Esophagus squamous epithelium (tissue), 5 donors: ENCODE measurements around the gene EEPD1. TPM values are rescaled to one million over a fixed set of nuclear protein-coding genes. Genes with fewer than 3 reads are reported as not detected.

Experiments used
- DNase-seq: peaks from one replicate; lab custom pipeline; 2025; lab: John Stamatoyannopoulos, UW
- H3K27ac ChIP-seq, 4 donors: fragments of 200-600 bp; sonication (generic); one replicate each; pipeline ENCODE4 v1.5.1; 2016 to 2019; ENCODE audit warnings: mild to moderate bottlenecking in 1 of 4
- H3K27me3 ChIP-seq, 4 donors: fragments of 200-600 bp; sonication (generic); 1 replicate in 3 of 4; 2 replicates in 1 of 4; pipeline versions ENCODE4 v1.5.1 to v1.6.0; 2017 to 2021; ENCODE audit warnings: antibody characterized with exemption in 1 of 4
- H3K36me3 ChIP-seq, 3 donors: fragments of 200-600 bp; sonication (generic); one replicate each; pipeline ENCODE4 v1.5.1; 2016 to 2019
- H3K4me1 ChIP-seq, 3 donors: fragments of 200-600 bp; sonication (generic); one replicate each; pipeline ENCODE4 v1.5.1; 2017 to 2019
- H3K4me3 ChIP-seq, 4 donors: fragments of 200-600 bp; sonication (generic); 1 replicate in 3 of 4; 2 replicates in 1 of 4; pipeline ENCODE4 v1.5.1; 2016 to 2019; ENCODE audit warnings: mild to moderate bottlenecking in 2 of 4, moderate library complexity in 1 of 4
- H3K9me3 ChIP-seq, 3 donors: fragments of 200-600 bp; sonication (generic); one replicate each; pipeline ENCODE4 v1.5.1; 2016 to 2019
- CTCF ChIP-seq, 6 experiments: fragments of 450-650 bp in 4 of 6; fragments of 200-600 bp in 2 of 6; sonication (generic) in 2 of 6; IDR thresholded peaks; one replicate each; pipeline ENCODE4 v1.5.1; 2016 to 2019; ENCODE audit warnings: antibody characterized with exemption in 6 of 6, mild to moderate bottlenecking in 4 of 6, moderate library complexity in 4 of 6
- POLR2A ChIP-seq, 4 donors: fragments of 450-650 bp; IDR thresholded peaks; one replicate each; pipeline ENCODE4 v1.6.1; 2017; ENCODE audit warnings: antibody characterized with exemption in 4 of 4, mild to moderate bottlenecking in 4 of 4, moderate library complexity in 3 of 4
- WGBS, 2 donors: methylation state at CpG; one replicate each; pipeline ENCODE4 v1.1.5; 2018; 5-methylcytosine and 5-hydroxymethylcytosine counted together
- intact Hi-C: fragments of 100-400 bp; cut with DNase I; formaldehyde crosslinking; loops from one replicate; pipeline ENCODE4 v1.15.0; 2022
- total RNA-seq, 4 donors: library from RNA; depleted of rRNA; stranded (reverse); fragments of >200 nt; gene quantifications; one replicate each; pipeline ENCODE4 v1.1.0, GENCODE V29; 2016
- donor health status: DM: yes; HTN: yes; CAD: no.

The EEPD1 gene
- total RNA-seq, 4 donors from 2014 or later = 2.3 to 10.2 (median 4.8) TPM

GRCh38 chr7:36137258-36137657, 15.8 kb upstream of the EEPD1 start:
- H3K27ac ChIP-seq = no peak overlapping the region
- no peaks in the 10 kb centered on the region for H3K9me3 ChIP-seq
- no peak overlapping the region for H3K4me3 ChIP-seq
- TF ChIP-seq CTCF (IDR thresholded peaks at IDR 0.05) (no peak), POLR2A (IDR thresholded peaks at IDR 0.05) (no peak)
- peaks cover 0 to 8% (median 0%) of the 10 kb centered on the region in 3 donors for H3K4me1 ChIP-seq
- intact Hi-C loops = no loop called here
- H3K36me3 ChIP-seq = no peaks in the 10 kb centered on the region
- DNase-seq = no peak
- H3K27me3 ChIP-seq = no peaks in the 10 kb centered on the region

GRCh38 chr7:36137754-36138153, 15.3 kb upstream of the EEPD1 start:
- no peaks in the 10 kb centered on the region for H3K9me3 ChIP-seq
- intact Hi-C loops = no loop called here
- no peak overlapping the region for H3K4me3 ChIP-seq
- no peak overlapping the region for H3K27ac ChIP-seq
- TF ChIP-seq CTCF (IDR thresholded peaks at IDR 0.05) (no peak), POLR2A (IDR thresholded peaks at IDR 0.05) (no peak)
- DNase-seq = no peak
- no peaks in the 10 kb centered on the region for H3K27me3 ChIP-seq
- WGBS, 2 donors = 71 to 77% methylated on average over 2 of the region's 2 CpGs
- no peaks in the 10 kb centered on the region for H3K36me3 ChIP-seq
- H3K4me1 ChIP-seq = peaks cover 0 to 8% (median 0%) of the 10 kb centered on the region in 3 donors

GRCh38 chr7:36138209-36138608, 14.8 kb upstream of the EEPD1 start:
- Histone ChIP-seq H3K27me3 (no peaks in the 10 kb centered on the region), H3K9me3 (no peaks in the 10 kb centered on the region), H3K4me1 (peaks cover 0 to 8% (median 0%) of the 10 kb centered on the region in 3 donors), H3K27ac (no peak overlapping the region), H3K4me3 (no peak overlapping the region), H3K36me3 (no peaks in the 10 kb centered on the region)
- DNase-seq = no peak
- 75 to 78% methylated on average over 5 of the region's 5 CpGs for WGBS, 2 donors
- intact Hi-C loops = no loop called here
- TF ChIP-seq CTCF (IDR thresholded peaks at IDR 0.05) (no peak), POLR2A (IDR thresholded peaks at IDR 0.05) (no peak)

- no peak for DNase-seq
- Histone ChIP-seq H3K4me3 (no peak overlapping the region), H3K9me3 (no peaks in the 10 kb centered on the region), H3K27me3 (no peaks in the 10 kb centered on the region), H3K27ac (no peak overlapping the region), H3K4me1 (peaks cover 0 to 8% (median 0%) of the 10 kb centered on the region in 3 donors), H3K36me3 (no peaks in the 10 kb centered on the region)
- intact Hi-C loops = no loop called here
- WGBS, 2 donors = 79 to 93% methylated on average over 1 of the region's 1 CpG
- TF ChIP-seq POLR2A (IDR thresholded peaks at IDR 0.05) (no peak), CTCF (IDR thresholded peaks at IDR 0.05) (no peak)
Measured at GRCh38 chr7:36141351-36141750, 11.7 kb upstream of the EEPD1 start.

- Histone ChIP-seq H3K4me1 (peaks cover 0 to 6% (median 0%) of the 10 kb centered on the region in 3 donors), H3K27me3 (no peaks in the 10 kb centered on the region), H3K9me3 (no peaks in the 10 kb centered on the region), H3K36me3 (no peaks in the 10 kb centered on the region), H3K4me3 (no peak overlapping the region), H3K27ac (no peak overlapping the region)
- DNase-seq = no peak
- intact Hi-C loops = no loop called here
- no peak for TF ChIP-seq POLR2A (IDR thresholded peaks at IDR 0.05)
- TF ChIP-seq CTCF (IDR thresholded peaks at IDR 0.05) = no peak
Measured at GRCh38 chr7:36141850-36142249, 11.2 kb upstream of the EEPD1 start.
